SK-N-SH (cell line): ENCODE data around the gene LNPK.

ENCODE experiments used
- JUND ChIP-seq: IDR thresholded peaks from 2 replicates; pipeline ENCODE4 v1.4.0; 2012
- RAD21 ChIP-seq: IDR thresholded peaks from 2 replicates; pipeline ENCODE4 v1.6.1; 2012; ENCODE audit warnings: mild to moderate bottlenecking, low read length
- TF ChIP-seq, protein P1 (sequence below): fragments of 200-600 bp; sonication (generic); IDR thresholded peaks from 2 replicates; pipeline ENCODE4 v1.6.1; 2017; ENCODE audit warnings: antibody characterized with exemption, mild to moderate bottlenecking, moderate library complexity
- TF ChIP-seq, protein P2 (sequence below): IDR thresholded peaks from 2 replicates; pipeline ENCODE4 v1.4.0; 2012; ENCODE audit warnings: low read depth, borderline replicate concordance
- TF ChIP-seq, protein P3 (sequence below): IDR thresholded peaks from 2 replicates; pipeline ENCODE4 v1.6.1; 2012; ENCODE audit warnings: mild to moderate bottlenecking, low read depth, low read length, moderate library complexity

DNA sequence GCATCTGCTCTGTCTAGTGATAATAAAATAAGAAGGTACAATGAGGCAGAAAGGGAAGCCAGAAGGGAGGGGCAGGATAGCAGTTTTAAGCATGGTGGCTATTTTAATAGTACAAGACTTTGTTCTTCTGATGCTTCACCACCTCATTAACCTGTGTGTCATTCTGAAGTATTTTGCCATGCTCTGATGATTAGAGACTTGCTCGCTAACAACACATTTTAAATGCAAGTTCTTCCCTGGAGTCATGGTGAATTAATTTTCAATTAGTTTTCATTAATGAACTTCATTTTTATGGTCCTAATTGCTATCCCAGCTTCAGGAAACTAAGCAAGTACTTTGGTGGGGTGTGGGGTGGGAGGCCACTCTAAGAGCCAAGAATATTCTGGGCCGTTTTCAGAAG, 25.7 kb upstream of the LNPK start:
- TF ChIP-seq, protein P1, sequence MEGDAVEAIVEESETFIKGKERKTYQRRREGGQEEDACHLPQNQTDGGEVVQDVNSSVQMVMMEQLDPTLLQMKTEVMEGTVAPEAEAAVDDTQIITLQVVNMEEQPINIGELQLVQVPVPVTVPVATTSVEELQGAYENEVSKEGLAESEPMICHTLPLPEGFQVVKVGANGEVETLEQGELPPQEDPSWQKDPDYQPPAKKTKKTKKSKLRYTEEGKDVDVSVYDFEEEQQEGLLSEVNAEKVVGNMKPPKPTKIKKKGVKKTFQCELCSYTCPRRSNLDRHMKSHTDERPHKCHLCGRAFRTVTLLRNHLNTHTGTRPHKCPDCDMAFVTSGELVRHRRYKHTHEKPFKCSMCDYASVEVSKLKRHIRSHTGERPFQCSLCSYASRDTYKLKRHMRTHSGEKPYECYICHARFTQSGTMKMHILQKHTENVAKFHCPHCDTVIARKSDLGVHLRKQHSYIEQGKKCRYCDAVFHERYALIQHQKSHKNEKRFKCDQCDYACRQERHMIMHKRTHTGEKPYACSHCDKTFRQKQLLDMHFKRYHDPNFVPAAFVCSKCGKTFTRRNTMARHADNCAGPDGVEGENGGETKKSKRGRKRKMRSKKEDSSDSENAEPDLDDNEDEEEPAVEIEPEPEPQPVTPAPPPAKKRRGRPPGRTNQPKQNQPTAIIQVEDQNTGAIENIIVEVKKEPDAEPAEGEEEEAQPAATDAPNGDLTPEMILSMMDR: no peak
- TF ChIP-seq RAD21 (no peak), JUND (no peak)
- TF ChIP-seq, protein P2, sequence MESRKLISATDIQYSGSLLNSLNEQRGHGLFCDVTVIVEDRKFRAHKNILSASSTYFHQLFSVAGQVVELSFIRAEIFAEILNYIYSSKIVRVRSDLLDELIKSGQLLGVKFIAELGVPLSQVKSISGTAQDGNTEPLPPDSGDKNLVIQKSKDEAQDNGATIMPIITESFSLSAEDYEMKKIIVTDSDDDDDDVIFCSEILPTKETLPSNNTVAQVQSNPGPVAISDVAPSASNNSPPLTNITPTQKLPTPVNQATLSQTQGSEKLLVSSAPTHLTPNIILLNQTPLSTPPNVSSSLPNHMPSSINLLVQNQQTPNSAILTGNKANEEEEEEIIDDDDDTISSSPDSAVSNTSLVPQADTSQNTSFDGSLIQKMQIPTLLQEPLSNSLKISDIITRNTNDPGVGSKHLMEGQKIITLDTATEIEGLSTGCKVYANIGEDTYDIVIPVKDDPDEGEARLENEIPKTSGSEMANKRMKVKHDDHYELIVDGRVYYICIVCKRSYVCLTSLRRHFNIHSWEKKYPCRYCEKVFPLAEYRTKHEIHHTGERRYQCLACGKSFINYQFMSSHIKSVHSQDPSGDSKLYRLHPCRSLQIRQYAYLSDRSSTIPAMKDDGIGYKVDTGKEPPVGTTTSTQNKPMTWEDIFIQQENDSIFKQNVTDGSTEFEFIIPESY: no peak
- TF ChIP-seq, protein P3, sequence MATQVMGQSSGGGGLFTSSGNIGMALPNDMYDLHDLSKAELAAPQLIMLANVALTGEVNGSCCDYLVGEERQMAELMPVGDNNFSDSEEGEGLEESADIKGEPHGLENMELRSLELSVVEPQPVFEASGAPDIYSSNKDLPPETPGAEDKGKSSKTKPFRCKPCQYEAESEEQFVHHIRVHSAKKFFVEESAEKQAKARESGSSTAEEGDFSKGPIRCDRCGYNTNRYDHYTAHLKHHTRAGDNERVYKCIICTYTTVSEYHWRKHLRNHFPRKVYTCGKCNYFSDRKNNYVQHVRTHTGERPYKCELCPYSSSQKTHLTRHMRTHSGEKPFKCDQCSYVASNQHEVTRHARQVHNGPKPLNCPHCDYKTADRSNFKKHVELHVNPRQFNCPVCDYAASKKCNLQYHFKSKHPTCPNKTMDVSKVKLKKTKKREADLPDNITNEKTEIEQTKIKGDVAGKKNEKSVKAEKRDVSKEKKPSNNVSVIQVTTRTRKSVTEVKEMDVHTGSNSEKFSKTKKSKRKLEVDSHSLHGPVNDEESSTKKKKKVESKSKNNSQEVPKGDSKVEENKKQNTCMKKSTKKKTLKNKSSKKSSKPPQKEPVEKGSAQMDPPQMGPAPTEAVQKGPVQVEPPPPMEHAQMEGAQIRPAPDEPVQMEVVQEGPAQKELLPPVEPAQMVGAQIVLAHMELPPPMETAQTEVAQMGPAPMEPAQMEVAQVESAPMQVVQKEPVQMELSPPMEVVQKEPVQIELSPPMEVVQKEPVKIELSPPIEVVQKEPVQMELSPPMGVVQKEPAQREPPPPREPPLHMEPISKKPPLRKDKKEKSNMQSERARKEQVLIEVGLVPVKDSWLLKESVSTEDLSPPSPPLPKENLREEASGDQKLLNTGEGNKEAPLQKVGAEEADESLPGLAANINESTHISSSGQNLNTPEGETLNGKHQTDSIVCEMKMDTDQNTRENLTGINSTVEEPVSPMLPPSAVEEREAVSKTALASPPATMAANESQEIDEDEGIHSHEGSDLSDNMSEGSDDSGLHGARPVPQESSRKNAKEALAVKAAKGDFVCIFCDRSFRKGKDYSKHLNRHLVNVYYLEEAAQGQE: no peak
